Measurements from ENCODE around the gene DPP7.

GRCh38 chr9:137130176-137130755, 15.7 kb upstream of the DPP7 start:
- TF ChIP-seq RFX5 (IDR thresholded peaks at IDR 0.05; ENCODE audit: low read length) (no peak), CTCF (IDR thresholded peaks at IDR 0.05) (no peak), MAX (IDR thresholded peaks at IDR 0.05; ENCODE audit: low read depth) (no peak), TAF1 (IDR thresholded peaks at IDR 0.05; ENCODE audit: borderline replicate concordance, low read depth, low read length) (no peak), REST (IDR thresholded peaks at IDR 0.05; ENCODE audit: low read depth, low read length) (no peak), ZBTB33 (IDR thresholded peaks at IDR 0.05; ENCODE audit: borderline replicate concordance, low read depth) (no peak)

Measured in SK-N-SH (cell line).